ENCODE data around the gene SEC23IP. TPM values are rescaled to one million over a fixed set of nuclear protein-coding genes. Genes with fewer than 3 reads are reported as not detected.

SEC23IP gene
- total RNA-seq, 1 experiment from 2014 or later, result 132 TPM

DNA sequence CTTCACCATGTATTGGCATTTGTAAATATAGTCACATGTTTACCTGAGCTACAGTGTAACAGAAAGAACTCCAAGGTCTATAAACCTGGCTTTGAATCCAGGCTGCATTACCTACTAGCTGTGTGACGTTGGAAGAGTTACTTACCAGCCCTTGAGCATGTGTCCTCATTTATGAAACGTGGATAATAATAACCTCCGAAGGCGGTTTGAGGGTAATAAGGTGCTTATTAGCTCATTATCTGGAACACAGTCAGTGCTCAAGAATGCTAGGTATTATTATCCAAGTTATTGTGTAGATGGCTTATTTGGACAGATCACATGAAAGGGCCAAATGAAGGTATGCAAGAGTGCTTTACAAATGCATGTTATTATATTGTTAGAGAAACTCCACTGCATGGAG, 64.9 kb downstream of the SEC23IP start:
- no peak overlapping the region for H3K27ac ChIP-seq (ENCODE audit: low read length)
- in situ Hi-C loops (cut with HindIII; ENCODE audit: low pct_unique_long_range_greater_than_20kb, low sequenced_read_pairs) (no loop called here), intact Hi-C loops (cut with micrococcal nuclease; ENCODE audit: unreplicated experiment) (no loop called here)
- H3K4me1 ChIP-seq (ENCODE audit: control insufficient read depth, insufficient read depth, low read length), result no peaks in the 10 kb centered on the region
- TF ChIP-seq, protein P1, sequence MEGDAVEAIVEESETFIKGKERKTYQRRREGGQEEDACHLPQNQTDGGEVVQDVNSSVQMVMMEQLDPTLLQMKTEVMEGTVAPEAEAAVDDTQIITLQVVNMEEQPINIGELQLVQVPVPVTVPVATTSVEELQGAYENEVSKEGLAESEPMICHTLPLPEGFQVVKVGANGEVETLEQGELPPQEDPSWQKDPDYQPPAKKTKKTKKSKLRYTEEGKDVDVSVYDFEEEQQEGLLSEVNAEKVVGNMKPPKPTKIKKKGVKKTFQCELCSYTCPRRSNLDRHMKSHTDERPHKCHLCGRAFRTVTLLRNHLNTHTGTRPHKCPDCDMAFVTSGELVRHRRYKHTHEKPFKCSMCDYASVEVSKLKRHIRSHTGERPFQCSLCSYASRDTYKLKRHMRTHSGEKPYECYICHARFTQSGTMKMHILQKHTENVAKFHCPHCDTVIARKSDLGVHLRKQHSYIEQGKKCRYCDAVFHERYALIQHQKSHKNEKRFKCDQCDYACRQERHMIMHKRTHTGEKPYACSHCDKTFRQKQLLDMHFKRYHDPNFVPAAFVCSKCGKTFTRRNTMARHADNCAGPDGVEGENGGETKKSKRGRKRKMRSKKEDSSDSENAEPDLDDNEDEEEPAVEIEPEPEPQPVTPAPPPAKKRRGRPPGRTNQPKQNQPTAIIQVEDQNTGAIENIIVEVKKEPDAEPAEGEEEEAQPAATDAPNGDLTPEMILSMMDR (IDR thresholded peaks at IDR 0.05), result no peak
- TF ChIP-seq REST (IDR thresholded peaks at IDR 0.05; ENCODE audit: insufficient read depth in 1 of 2, low read depth in 2 of 2, low read length in 1 of 2) (no peak), POLR2AphosphoS5 (IDR thresholded peaks at IDR 0.05; ENCODE audit: low read depth, low read length) (no peak), SIN3A (IDR thresholded peaks at IDR 0.05; ENCODE audit: borderline replicate concordance, insufficient read depth, low read depth, low read length) (no peak), TCF7L2 (IDR thresholded peaks at IDR 0.05; ENCODE audit: low read depth, low read length) (no peak)
- H3K36me3 ChIP-seq (ENCODE audit: control insufficient read depth, insufficient read depth, low read length), result no peaks in the 10 kb centered on the region
- no peak overlapping the region for H3K4me3 ChIP-seq (ENCODE audit: low read depth in 2 of 2, low read length in 2 of 2)
- no peak for ATAC-seq
- BruUV-seq (replicated peaks), result no TSS peak
- CTCF ChIA-PET, result no interaction called here
- DNase-seq (ENCODE audit: low read depth, low spot score), result no peak
- POLR2A ChIA-PET, result no interaction called here
- no peaks in the 10 kb centered on the region for H3K27me3 ChIP-seq (ENCODE audit: control insufficient read depth, insufficient read depth, low read length)
- H3K9me3 ChIP-seq (ENCODE audit: control insufficient read depth, insufficient read depth, low read depth, low read length), result no peaks in the 10 kb centered on the region

GRCh38 chr10:119962837-119963236, 70.3 kb downstream of the SEC23IP start:
- Histone ChIP-seq H3K36me3 (ENCODE audit: control insufficient read depth, insufficient read depth, low read length) (no peaks in the 10 kb centered on the region), H3K9me3 (ENCODE audit: control insufficient read depth, insufficient read depth, low read depth, low read length) (peaks cover 8% of the 10 kb centered on the region; the same call in 1 of the 2 replicates), H3K4me1 (ENCODE audit: control insufficient read depth, insufficient read depth, low read length) (no peaks in the 10 kb centered on the region), H3K27ac (ENCODE audit: low read length) (no peak overlapping the region), H3K27me3 (ENCODE audit: control insufficient read depth, insufficient read depth, low read length) (no peaks in the 10 kb centered on the region), H3K4me3 (ENCODE audit: low read depth in 2 of 2, low read length in 2 of 2) (no peak overlapping the region)
- ChIA-PET POLR2A (interaction anchor here (0.6 kb wide), 1 partner anchor 10 kb away, joined by 9 read pairs; no protein-coding TSS in a partner anchor), CTCF (no interaction called here)
- BruUV-seq (replicated peaks), result no TSS peak
- ATAC-seq, result no peak
- TF ChIP-seq TCF7L2 (IDR thresholded peaks at IDR 0.05; ENCODE audit: low read depth, low read length) (no peak), REST (IDR thresholded peaks at IDR 0.05; ENCODE audit: insufficient read depth in 1 of 2, low read depth in 2 of 2, low read length in 1 of 2) (no peak)
- in situ Hi-C loops (cut with HindIII; ENCODE audit: low pct_unique_long_range_greater_than_20kb, low sequenced_read_pairs), result no loop called here
- intact Hi-C loops (cut with micrococcal nuclease; ENCODE audit: unreplicated experiment), result no loop called here
- DNase-seq (ENCODE audit: low read depth, low spot score), result no peak
